Effector memory CD8-positive, alpha-beta T cell (primary cell): Measurements from ENCODE around the gene FGF12.

Source experiments
- ATAC-seq: fragments of 150-1000 bp; cut with Tn5 transposase; replicated peaks from 2 replicates; pipeline ENCODE4 v1.10.0; 2021; ENCODE audit warnings: mild to moderate bottlenecking, moderate library complexity
- DNase-seq, 3 experiments: peaks; one replicate each; pipeline ENCODE4 v3.0.0; 2021
- H3K27ac Mint-ChIP-seq, 2 donors: one replicate each; pipeline ENCODE4 v1.8.0; 2022; ENCODE audit warnings: mild to moderate bottlenecking in 2 of 2, mixed read lengths in 2 of 2, moderate library complexity in 2 of 2
- H3K27me3 Mint-ChIP-seq, 2 donors: one replicate each; pipeline ENCODE4 v1.8.0; 2022; ENCODE audit warnings: mixed read lengths in 2 of 2
- H3K36me3 Mint-ChIP-seq: one replicate; pipeline ENCODE4 v1.8.0; 2022; ENCODE audit warnings: mild to moderate bottlenecking, moderate library complexity, mixed read lengths; ENCODE audit not compliant: insufficient read depth
- H3K4me1 Mint-ChIP-seq, 2 donors: one replicate each; pipeline ENCODE4 v1.8.0; 2022; ENCODE audit warnings: low read depth in 2 of 2, mixed read lengths in 2 of 2
- H3K4me3 Mint-ChIP-seq, 2 donors: one replicate each; pipeline ENCODE4 v1.8.0; 2022; ENCODE audit warnings: mild to moderate bottlenecking in 2 of 2, mixed read lengths in 2 of 2, moderate library complexity in 2 of 2
- H3K9me3 Mint-ChIP-seq, 2 donors: one replicate each; pipeline ENCODE4 v1.8.0; 2022; ENCODE audit warnings: mixed read lengths in 2 of 2

FGF12 gene

DNA sequence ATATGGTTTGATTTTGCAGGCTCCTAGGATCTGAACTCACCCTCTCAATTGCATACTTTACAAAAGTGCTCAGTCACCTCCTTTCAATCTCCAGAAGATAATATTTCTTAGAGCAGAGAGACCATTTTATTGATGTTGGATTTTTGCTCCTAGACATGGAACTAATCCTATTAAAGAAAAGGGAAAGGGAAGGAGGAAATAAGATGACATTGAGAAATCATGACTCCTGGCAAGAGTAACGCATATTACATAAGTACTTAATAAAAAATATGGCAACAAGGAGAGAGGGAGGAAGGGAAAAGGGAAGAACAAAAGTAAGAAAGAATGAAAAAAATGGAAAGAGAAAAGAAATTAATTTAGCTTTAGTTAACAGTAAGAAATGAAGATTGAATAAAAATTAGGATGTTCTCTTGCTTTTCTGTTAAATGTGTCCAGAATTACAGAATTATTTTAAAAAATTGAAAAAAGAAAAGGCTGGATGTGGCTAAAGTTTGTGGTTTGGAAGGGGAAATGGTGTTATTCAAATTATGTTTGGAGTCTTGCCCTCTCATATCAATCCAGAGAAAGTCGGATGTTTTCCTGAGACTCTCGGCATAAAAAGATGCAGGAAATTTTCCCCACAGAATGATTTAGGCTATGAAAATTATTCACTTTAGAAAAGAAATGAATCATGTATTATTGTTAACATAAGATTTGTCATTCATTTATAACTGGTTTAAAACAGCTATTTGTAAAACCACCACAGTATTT, 474.0 kb downstream of the FGF12 start:
- Mint-ChIP-seq H3K27me3 (no peaks in the 10 kb centered on the region), H3K4me3 (no peak overlapping the region), H3K9me3 (no peaks in the 10 kb centered on the region), H3K36me3 (no peaks in the 10 kb centered on the region), H3K4me1 (no peaks in the 10 kb centered on the region), H3K27ac (no peak overlapping the region)
- DNase-seq, result no peak
- no peak for ATAC-seq

DNA sequence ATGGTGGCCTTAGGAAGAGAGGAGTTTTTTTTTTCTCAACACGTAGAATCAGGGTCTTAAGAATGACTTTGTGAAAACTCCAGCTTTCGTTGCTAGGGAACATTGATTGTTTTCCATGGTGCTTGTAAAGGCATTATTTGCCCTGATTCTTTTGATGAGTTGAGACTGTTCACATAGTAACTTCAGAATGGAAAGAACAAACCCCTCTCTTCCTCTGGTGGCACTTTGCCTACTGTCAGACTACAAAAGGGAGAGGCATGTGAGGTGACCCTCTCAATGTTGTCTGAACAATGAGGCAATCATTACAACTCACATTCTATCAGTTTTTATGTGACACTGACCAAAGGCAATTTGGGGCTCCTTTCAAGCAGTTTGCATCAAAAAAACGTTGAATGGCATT, 477.8 kb downstream of the FGF12 start:
- Mint-ChIP-seq H3K9me3 (peaks cover 0 to 8% of the 10 kb centered on the region in 2 donors), H3K36me3 (no peaks in the 10 kb centered on the region), H3K4me3 (no peak overlapping the region), H3K27ac (no peak overlapping the region), H3K4me1 (no peaks in the 10 kb centered on the region), H3K27me3 (no peaks in the 10 kb centered on the region)
- ATAC-seq (no peak), DNase-seq (no peak)

DNA sequence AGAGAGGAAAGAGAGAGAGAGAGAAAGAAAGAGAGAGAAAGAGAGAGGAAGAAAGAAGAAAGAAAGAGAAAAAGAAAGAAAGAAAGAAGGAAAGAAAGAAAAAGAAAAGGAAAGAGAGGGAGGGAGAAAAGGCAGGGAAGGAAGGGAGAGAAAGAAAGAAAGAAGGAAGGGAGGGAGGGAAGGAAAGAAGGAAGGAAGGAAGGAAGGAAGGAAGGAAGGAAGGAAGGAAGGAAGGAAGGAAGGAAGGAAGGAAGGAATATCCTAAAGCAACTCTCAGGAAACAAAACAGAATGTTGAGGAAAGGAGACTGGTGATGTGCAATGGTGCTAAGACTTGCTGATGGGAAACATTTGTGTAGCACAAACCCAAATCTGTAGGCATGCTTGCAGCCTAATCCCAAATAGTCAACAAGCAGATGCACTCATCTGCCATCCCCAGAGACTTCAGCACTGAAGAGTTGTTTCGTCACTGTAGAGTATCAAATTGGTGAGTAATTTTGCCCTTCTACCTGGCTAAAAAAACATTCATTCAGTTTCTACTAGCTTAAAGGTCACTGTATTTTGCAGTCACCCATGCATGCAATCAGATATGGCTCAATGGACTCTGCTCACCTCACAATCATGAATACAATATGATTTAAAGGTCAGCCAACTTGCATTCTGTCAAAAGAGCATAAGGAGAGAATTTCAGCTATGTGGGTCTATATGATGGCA, 480.3 kb downstream of the FGF12 start:
- no peak overlapping the region for H3K4me3 Mint-ChIP-seq

DNA sequence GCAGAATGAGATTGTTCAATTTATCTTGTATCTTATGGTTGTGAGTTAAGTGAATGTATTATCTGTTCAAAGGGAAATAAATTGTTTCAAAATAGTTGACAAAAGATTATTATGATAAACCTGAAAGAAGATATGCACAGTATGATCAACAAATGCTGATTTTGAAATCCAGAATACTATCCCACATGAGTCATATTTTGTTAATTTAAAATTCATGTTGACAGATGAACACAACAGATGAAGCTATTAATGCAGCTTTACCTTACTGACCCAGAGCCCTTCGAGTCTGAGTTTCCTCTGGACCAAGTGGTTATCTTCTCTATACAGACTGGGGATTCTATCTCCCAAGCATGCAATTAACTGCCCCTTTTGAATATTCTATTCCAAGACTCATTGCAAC, 482.8 kb downstream of the FGF12 start:
- no peak for DNase-seq
- Mint-ChIP-seq H3K9me3 (peaks cover 2 to 8% of the 10 kb centered on the region in 2 donors), H3K27ac (no peak overlapping the region)

More for the DNA sequence above, 480.3 kb downstream of the FGF12 start:
- no peaks in the 10 kb centered on the region for H3K27me3 Mint-ChIP-seq
- DNase-seq (no peak), ATAC-seq (no peak)
- H3K9me3 Mint-ChIP-seq, result peaks cover 2 to 8% of the 10 kb centered on the region in 2 donors
- no peak overlapping the region for H3K27ac Mint-ChIP-seq
- no peaks in the 10 kb centered on the region for H3K36me3 Mint-ChIP-seq
- no peaks in the 10 kb centered on the region for H3K4me1 Mint-ChIP-seq

DNA sequence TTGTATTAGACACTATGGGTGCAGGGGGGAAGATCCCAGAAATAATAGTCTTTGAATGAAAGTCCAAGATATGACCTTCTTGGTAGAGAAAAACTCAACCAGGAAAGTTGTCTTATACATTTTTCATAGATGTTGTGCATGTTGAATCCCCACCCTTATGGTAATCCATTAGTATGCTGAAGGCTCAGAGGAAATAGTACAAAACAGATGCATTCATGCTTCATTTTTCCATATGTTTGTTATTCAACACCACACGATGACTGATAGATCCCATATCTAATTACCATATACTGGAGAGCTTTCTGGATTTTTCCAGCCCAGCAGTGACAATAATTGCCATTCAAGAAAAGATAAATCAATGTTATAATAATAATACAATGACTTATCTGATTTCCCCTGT, 487.4 kb downstream of the FGF12 start:
- Mint-ChIP-seq H3K4me3 (no peak overlapping the region), H3K27me3 (no peaks in the 10 kb centered on the region), H3K9me3 (peaks cover 3 to 9% of the 10 kb centered on the region in 2 donors), H3K27ac (no peak overlapping the region), H3K4me1 (no peaks in the 10 kb centered on the region), H3K36me3 (no peaks in the 10 kb centered on the region)
- ATAC-seq, result no peak
- no peak for DNase-seq

More for the DNA sequence above, 482.8 kb downstream of the FGF12 start:
- Mint-ChIP-seq H3K27me3 (no peaks in the 10 kb centered on the region), H3K36me3 (no peaks in the 10 kb centered on the region), H3K4me3 (no peak overlapping the region), H3K4me1 (no peaks in the 10 kb centered on the region)
- ATAC-seq, result no peak

DNA sequence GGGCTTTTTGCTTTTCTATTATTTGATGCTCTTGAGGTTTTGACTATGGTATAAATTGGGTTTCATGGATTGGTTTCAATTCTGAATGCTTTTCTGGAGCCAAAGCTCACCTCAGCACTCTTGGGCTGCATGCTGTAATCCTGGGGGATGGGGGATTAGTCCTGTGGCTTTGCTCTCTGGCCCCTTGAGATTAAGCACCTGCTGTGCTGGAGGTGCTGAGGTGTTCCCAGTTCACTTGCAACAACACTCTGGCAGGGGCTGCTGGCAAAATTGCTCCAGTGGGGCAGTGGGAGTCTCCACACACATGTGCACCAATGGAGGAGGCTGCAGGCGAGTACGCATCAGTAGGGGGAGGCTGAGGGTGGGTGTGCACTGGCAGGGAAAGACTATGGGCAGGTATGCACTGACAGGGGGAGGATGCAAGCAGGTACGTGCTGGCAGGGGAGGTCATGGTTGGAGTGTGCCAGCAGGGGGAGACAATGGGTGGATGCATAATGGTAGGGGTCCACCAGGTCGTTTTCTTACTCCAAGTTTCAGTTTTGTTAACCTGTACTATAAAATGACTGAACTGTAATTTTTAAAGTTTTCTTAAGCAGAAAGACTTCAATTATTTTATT, 489.2 kb downstream of the FGF12 start:
- H3K4me3 Mint-ChIP-seq, result no peak overlapping the region
- peaks cover 4 to 9% of the 10 kb centered on the region in 2 donors for H3K9me3 Mint-ChIP-seq
- H3K36me3 Mint-ChIP-seq, result no peaks in the 10 kb centered on the region
- H3K27ac Mint-ChIP-seq, result no peak overlapping the region
- no peaks in the 10 kb centered on the region for H3K4me1 Mint-ChIP-seq
- H3K27me3 Mint-ChIP-seq, result no peaks in the 10 kb centered on the region
- DNase-seq (no peak), ATAC-seq (no peak)

DNA sequence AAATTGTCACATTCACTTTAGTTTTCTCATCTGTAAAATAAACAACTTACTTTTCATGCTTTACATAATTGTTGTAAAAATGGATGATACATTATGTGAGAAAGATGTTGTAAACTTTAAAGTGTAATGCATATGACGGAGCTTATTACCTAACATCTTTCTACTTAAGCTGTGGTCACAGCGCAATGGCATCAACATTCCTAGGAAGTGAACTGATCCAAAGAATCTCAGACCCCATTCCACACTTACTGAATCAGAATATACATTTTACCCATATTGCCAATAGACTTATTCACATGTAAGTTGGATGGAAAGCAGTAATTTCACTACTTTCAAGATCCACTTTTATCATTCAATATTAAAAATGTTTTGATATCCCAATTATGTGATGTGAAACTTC, 497.5 kb downstream of the FGF12 start:
- Mint-ChIP-seq H3K27me3 (no peaks in the 10 kb centered on the region), H3K4me3 (no peak overlapping the region)
- no peak for ATAC-seq

DNA sequence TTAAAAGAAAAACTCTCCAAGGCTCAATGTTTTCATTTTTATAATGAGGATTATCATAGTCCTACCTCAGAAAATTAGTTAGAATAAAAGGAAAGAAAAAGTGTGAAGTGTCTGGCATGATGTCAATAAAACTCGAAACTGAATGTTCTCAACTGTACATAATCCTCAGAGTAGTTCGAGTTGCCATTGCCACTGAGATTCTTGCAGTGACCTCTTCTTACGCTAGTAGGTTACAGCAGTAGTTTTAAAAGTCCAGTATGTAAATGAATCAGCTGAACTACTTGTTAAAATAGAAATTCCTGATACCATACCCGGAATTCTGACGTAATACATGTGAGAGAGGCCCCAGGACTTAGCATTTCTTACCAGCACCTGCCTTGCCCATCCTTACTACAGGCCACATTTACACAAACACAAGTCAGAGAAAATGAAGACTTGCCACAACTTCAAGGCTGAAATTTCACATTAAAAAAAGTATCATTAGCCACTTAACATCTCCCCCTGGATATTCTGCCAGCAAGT, 502.6 kb downstream of the FGF12 start:
- Mint-ChIP-seq H3K9me3 (peaks cover 0 to 15% of the 10 kb centered on the region in 2 donors), H3K4me3 (no peak overlapping the region), H3K27me3 (no peaks in the 10 kb centered on the region), H3K27ac (no peak overlapping the region), H3K36me3 (no peaks in the 10 kb centered on the region), H3K4me1 (no peaks in the 10 kb centered on the region)
- ATAC-seq, result no peak
- DNase-seq, result no peak

More for the DNA sequence above, 497.5 kb downstream of the FGF12 start:
- H3K36me3 Mint-ChIP-seq, result no peaks in the 10 kb centered on the region
- no peaks in the 10 kb centered on the region for H3K4me1 Mint-ChIP-seq
- H3K27ac Mint-ChIP-seq, result no peak overlapping the region
- DNase-seq, result no peak
- H3K9me3 Mint-ChIP-seq, result peaks cover 8 to 12% of the 10 kb centered on the region in 2 donors

DNA sequence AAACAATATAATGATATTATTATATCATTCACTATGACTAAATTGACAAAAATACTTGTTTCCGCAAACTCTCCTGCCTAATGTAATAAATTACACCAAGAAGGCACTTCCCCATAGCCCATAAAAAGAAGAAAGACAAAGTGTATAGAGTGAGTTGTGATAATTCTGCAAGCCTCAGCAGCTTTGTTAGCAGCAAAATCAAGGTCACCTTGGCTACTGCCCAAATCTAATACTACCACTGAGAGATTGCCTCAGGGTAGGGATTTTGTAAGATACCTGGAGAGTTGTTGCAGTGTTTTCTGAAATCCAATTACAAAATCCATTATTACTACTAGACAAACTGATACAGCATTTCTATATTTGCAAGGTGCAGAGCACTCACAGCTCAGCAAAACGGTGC, 503.5 kb downstream of the FGF12 start:
- ATAC-seq (no peak), DNase-seq (no peak)
- Mint-ChIP-seq H3K9me3 (peaks cover 0 to 11% of the 10 kb centered on the region in 2 donors), H3K27ac (no peak overlapping the region), H3K36me3 (no peaks in the 10 kb centered on the region), H3K4me1 (no peaks in the 10 kb centered on the region), H3K4me3 (no peak overlapping the region), H3K27me3 (no peaks in the 10 kb centered on the region)

DNA sequence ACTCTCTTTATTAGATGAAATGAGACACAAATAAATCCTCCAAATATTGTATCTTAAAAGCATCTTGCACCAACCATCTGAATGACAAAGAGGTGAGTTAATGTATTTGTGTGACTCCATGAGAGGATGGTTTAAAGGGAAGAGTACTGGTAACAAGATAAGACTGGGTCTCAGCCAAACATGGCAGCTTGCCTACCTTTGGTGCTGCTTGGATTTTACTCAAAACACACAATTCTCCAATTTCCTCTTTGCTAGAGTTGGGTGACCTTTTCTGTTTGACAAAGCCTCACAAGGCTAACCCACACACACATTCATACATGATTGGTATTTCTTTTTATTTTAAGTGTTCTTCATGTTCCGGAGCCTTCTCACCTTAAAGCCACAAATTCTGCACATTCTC, 506.4 kb downstream of the FGF12 start:
- H3K9me3 Mint-ChIP-seq, result peaks cover under 1 to 12% of the 10 kb centered on the region in 2 donors
- no peak for DNase-seq
- H3K4me3 Mint-ChIP-seq, result no peak overlapping the region
- H3K36me3 Mint-ChIP-seq, result no peaks in the 10 kb centered on the region
- no peaks in the 10 kb centered on the region for H3K27me3 Mint-ChIP-seq
- H3K27ac Mint-ChIP-seq, result no peak overlapping the region
- H3K4me1 Mint-ChIP-seq, result no peaks in the 10 kb centered on the region
- ATAC-seq, result no peak

DNA sequence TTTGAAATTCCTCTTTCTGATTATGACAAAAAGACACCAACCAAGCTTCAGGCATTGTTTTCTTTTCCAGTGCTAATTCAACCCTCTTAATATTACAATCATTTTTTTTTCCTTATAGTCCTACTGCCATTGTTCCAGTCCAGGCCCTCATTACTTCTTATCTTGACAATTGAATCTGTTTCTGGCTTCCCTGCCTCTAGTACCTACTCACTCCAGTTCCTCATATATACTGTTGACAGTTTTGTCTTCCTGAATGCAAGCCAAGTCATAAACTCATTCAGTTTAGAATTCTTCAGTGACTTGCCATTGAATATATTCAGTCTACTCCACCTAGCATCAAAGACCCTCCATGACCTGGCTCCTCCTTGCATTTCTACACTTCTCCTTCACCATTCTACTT, 507.4 kb downstream of the FGF12 start:
- Mint-ChIP-seq H3K4me3 (no peak overlapping the region), H3K36me3 (no peaks in the 10 kb centered on the region), H3K27me3 (no peaks in the 10 kb centered on the region), H3K27ac (no peak overlapping the region), H3K9me3 (peaks cover 10 to 13% of the 10 kb centered on the region in 2 donors), H3K4me1 (no peaks in the 10 kb centered on the region)
- ATAC-seq, result no peak
- no peak for DNase-seq

DNA sequence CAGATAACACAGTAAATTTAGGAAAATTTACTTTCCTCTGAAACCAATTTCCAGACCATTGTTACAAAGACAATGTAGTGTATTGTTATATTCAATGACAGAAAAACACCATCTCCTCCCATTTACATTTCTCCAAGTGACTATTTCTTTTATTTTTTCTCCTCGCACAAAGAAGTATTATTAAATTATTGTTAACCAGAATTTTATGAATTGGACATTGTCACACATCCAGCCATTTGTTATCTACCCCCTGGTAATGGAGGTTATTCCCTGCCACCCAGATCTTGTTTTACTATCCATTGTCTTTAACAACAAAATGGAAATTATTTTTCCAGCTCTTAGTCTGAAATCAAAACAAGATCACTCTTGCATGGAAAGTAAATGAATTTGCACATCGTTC, 511.3 kb downstream of the FGF12 start:
- Mint-ChIP-seq H3K4me1 (no peaks in the 10 kb centered on the region), H3K36me3 (no peaks in the 10 kb centered on the region), H3K27ac (no peak overlapping the region), H3K4me3 (no peak overlapping the region), H3K9me3 (peaks cover 15 to 16% of the 10 kb centered on the region in 2 donors), H3K27me3 (no peaks in the 10 kb centered on the region)
- ATAC-seq (no peak), DNase-seq (no peak)

DNA sequence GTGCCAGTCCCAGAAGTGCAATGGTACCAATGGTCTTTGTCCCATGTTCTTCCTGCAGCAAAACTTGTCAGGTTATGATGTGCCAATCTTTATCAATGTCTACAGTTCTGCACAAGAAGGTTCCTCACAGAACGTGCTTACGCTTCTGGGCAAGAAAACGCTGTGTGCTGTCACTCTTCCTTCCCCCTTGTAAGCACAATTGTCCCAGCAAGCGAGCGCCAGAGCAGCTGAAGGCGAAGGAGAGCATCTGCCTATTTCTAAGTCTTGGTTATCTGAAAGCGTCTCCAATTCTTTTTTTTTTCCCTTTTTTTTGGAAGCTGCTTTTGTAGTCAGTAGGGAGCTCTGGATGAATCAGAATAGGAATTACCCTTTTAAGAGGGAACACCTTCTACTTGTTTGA, 514.4 kb downstream of the FGF12 start:
- Mint-ChIP-seq H3K27ac (no peak overlapping the region), H3K4me1 (no peaks in the 10 kb centered on the region), H3K4me3 (no peak overlapping the region), H3K36me3 (no peaks in the 10 kb centered on the region), H3K9me3 (peaks cover 11 to 27% of the 10 kb centered on the region in 2 donors), H3K27me3 (no peaks in the 10 kb centered on the region)
- DNase-seq (no peak), ATAC-seq (no peak)
